ENCODE data around the gene MGMT.

MGMT gene

GRCh38 chr10:129522041-129522585 is 55.1 kb downstream of the MGMT start:
- DNase-seq = no peak

DNA sequence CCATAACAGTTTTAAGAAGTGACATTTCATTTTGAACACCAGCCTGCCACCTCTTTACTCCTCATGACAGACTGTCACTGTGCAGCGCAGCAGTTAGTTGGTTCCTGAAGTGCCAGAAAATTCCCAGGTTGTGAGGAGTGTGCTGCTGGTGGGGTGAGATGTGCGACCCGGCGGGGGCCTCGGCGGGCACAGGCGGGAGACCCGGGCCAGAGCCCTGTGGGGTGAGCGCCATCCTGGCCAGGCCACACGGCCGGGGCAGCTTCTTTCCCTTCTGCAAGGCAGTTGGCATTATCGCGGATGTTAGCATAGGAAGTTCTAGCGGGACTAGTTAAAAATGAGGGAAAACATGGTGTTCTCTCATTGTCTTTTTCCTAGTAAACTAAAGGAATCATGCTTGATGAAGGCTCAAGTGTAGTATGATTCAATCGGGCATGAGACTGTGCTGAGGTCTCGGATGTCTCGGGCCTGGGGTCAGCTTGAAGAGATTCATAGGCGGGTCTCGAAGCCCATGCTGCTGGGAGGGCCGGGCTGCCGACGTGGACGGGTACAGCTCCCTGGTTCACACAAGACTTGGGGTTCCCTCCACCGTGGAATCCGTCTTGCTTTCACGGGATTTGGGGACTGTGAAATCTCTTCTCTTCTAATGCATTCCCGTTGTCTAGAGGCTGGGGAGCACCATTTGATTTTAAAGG is 56.1 kb downstream of the MGMT start:
- DNase-seq = no peak

- no peak for DNase-seq
Measured at GRCh38 chr10:129523723-129524316, 56.8 kb downstream of the MGMT start.

DNA sequence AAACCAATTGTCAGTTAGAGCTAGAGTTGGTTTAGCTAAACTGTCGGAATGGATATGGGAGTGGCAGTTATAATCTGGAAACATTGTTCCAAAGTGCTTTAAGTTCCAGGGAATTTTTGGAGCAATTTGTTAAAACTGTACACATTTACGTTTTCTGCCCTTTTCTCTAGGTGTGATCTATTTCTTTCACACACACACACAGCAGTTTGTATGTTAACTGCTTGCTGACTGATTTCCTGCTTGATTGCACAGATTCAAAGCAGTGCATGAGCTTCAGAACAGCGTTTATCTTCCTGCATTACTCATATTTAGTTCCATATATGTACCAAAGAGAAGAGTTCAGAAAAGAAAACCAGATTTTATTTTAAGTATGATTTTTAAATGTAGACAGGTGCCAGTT is 57.9 kb downstream of the MGMT start:
- DNase-seq = no peak

DNA sequence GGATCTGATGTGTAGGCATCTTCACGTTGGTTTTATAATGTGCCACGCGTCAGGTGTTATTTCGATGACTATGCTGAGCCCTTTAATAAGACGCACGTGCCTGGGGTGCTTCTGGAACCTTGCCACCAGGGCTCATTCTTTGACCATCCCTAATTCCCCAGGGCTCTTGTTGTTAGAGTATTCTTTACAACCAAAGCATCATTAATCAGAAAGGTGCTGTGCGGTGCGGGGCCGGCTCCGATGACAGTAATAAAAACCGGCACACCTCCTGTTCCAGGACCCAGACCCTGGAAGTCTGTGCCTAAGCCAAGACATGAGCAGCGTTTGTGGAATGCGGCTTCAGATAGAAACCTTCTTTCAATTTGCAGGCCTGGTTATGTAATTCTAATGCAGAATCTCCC is 58.4 kb downstream of the MGMT start:
- no peak for DNase-seq

DNA sequence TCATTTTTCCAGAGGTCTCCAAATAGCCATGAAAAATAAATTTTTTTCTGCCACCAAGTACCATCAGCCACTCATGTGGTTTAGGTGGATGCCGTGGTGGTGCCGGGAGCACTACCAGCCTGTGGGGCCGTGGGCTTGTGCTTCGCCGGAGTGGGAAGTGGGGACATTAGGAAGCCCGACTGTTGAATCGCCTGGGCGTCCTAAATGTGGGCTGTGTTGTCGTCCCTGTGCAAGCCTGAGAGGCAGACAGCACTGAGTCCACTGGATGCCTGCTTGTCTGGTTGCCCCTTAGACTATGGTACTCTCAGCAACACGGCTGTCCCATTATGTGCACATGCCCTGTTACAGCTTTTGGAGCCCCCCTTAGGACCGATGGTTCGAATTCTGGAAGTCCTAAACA is 59.9 kb downstream of the MGMT start:
- DNase-seq = no peak

DNA sequence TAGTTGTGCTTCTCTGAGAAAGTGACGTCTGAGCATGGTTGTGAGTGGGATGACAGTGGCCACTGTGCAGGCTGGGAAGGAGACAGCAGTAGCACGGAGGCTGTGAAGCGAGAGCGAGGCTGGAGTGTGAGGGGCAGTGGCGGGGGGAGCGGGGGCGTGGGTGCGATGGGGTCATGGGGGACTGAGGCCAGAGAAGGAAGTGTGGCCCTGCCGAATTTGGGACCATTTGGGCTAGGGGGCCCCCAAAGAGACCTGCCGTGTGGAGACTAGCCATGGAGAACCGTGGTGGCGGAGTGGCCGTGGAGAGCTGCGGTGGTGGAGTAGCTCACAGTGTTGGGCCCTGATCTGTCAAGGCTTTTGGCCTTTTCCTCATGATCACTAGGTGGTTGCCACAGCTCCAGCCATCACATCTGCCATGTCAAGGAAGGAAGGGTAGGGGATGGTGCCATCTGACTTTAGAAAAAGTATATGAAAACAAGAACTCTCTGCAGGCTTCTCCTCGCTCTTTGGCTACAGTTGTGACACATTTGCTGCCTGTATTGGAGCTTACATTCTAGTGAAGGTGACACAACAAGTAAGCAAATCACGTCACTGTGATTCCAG is 61.4 kb downstream of the MGMT start:
- DNase-seq = no peak

DNA sequence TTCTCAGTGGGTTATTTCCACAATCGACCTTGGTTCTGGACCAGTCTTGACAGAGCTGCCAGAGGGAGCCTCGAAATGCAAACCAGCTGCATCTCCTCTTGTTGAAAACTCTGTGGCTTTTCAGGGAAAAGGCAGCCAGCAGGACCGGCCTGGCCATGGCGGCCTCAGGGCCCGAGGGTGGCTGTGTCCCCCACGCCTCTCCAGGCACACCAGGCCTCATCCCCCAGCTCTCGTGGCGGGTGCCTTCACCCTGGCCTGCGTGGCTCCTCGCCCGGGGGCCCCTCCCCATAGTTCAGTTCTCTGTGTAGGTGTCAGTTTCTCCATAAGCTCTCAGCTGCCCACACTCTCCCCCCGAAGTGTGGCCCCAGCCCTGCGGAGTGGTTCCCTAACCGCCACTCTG is 63.5 kb downstream of the MGMT start:
- DNase-seq = no peak

DNA sequence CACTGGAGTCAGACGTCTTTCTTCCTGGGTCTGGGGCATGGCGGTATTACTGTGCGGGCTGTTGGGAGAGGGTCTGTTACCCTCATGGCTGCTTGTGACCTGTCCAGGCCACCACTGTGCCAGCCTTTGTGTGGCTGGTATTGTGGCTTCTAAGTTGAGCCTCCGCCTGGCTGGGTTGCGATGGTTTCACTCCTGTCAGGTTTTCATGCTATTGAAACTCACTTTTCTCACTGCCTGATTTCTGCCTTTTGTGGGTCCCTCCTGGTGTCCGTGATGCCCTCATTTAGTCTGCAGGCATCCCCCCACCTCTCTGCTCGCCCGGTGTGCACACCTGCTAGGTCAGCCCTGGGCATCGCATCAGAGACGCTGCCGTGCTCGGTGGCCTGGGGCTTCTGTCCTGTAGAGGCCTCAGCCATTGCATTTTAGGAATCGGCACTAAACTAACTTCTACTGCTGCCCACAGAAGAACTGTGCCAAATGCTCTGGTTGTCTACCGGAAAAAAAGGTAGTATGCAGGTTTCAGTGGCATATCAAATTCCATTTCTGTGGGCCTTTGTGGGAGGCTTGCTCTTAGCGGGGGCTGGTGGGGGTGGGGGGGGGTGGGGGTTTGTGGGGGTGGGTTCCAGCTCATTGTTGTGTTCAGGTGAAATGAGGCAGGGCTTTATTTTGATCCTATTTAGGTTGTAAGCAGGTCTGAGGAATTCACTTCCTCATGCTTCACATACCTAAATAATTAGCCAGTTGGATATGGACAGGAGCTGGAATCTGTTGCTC is 64.3 kb downstream of the MGMT start:
- DNase-seq = no peak

DNA sequence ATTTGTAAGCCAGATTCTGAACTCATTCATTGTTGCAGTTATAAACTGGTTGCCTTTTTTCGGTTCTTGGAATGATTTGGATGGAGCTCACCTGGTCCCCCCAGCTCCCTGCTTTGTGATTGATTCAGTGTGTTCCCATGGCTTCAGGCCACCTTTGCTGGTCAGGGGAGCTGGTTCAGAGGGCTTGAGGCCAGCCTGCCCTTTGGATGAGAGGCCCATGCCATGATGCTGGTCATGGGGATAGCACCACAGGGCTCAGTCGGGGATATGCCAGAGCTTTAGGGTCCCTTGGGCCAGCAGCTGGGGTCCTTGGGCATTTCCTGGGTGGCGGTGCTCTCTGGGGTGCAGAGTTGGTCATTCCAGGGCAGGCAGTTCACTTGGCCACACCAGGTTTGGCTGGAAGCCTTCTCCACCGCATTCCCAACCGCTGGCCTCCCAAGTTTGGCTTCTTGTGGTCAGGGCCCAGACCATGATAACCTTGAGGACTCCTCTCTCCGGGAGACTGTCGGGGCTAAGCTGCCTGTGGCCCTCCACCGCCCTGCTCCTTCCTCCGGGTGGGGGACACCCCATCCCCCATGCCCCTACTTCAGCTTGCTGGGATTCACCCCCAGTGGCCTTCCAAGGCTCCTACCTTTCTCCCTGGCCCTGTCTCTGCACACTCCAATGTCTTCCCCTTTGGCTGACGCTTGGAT is 65.1 kb downstream of the MGMT start:
- no peak for DNase-seq

DNA sequence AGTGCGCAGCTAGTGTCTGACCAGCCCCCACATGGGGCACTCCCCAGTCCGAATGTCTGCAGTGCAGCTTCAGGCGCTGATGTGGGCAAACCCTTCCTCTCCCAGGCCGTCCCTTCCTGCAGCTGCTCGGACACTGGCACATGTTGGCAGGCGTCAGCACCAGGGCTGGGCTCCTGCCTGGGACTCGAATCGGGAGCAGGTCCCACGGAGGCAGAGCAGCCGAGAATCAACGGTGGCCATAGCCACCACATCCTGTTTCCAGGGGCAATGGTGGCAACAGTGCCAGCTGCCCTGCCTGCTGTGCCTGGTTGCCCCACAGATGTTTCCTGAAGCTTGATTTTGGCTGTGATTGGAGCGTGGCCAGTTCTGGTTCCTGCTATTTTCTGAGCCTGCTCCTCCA is 65.8 kb downstream of the MGMT start:
- no peak for DNase-seq

GRCh38 chr10:129533281-129533680 is 66.2 kb downstream of the MGMT start:
- DNase-seq = no peak

GRCh38 chr10:129534826-129535225 is 67.8 kb downstream of the MGMT start:
- no peak for DNase-seq

- DNase-seq = no peak
Measured at GRCh38 chr10:129536336-129536735, 69.3 kb downstream of the MGMT start.

GRCh38 chr10:129537151-129537550 is 70.1 kb downstream of the MGMT start:
- DNase-seq = no peak

GRCh38 chr10:129538236-129538635 is 71.2 kb downstream of the MGMT start:
- no peak for DNase-seq

GRCh38 chr10:129541200-129541599 is 74.2 kb downstream of the MGMT start:
- DNase-seq = no peak

DNA sequence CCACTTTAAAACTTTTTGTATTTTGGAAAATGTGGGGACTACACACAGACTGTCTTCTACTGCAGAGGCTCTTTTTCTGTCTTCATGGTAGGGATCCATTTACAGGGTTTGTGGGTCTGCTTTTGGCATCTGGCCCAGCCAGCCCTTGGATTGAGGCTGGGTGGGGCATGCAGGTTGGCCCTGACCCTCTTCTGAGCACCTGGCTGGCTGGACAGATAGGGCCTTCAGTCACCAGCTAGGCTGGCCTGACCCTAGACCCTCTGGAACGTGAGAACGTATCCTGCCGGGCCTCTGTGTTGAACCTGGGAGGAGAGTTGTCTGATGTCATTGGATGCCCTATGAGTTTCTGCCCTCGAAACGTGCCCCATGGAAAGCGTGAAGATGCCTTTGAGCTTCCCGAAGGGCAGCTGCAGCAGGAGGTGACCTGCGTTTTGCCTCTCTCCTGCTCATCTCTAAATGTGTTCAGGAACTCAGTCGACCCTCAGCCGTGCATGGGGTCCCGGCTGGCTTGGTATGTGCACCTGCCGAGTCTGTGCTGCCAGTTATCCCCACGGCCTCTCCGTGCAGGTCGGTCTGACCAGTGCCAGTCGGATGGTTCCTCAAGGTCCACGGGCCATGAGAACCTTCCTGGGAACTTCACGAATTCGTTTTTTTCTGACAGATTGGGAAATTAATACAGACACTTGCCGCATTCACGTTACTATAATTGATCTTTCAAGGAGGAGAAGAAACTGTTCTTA is 74.9 kb downstream of the MGMT start:
- DNase-seq = no peak

GRCh38 chr10:129542589-129542988 is 75.5 kb downstream of the MGMT start:
- no peak for DNase-seq

DNA sequence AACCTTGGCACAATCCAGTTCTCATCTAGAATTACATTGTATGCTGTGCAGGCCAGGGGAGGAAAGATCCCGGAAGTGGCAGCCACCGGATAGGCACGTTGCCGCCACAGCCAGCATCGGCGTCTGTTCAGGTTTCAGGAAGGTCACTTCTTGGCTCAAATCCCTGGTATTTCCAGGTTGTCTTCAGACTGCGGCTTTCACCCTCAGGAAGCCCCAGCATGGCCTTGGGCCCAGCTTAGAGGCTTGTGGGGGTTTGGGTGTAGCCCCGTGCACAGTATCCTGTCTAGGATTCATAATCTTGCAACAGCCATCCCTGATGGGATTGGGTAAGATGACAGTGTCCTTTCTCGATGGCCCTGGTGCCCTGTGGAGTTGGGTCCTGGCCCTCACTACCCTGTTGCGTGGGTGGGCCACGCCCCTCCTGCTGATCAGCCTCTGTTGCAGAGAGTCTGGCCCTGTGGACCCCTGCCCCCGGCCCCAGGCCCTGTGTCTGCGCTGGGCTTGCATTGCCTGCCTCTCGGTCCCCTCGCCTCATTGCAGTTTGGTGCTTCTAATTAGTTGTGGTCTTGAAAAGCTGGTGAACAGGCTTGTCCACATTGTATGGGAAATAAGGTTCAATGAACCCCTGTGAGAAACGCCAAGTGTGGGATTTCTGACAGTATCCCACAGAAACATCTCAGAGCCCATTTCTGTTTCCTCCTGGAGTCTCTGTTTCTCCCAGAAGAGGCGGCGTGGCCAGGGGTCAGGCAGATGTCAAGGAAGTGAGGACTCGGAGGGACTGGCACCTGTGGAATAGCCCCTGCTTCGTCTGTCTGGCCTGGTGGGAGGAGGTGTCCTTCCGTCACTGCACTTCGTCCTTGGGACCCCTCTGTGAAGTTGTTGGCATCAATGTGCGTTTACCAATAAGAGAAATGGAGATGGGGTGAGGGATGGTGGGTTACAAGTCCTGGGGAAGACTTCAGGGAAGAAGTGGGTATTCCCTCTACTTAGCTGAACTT is 77.5 kb downstream of the MGMT start:
- no peak for DNase-seq

DNA sequence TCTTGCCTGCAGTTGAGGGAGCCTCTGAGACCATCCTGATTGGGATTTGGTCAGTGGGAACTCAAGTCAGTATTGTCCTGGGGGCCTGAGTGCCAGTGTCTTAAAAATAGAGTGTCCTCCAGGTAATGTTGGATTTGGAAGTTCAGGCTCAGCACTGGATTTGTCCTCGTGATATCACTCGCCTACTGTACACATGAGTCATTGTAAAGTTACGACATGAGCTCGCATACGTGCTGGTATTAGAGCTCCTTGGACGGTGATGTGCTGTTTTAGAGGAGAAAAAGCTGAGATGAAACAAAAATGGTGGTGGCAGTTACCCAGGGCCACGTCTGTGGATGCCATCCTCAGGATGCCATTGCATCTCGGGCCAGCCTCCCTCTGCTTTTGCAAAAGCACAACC is 78.2 kb downstream of the MGMT start:
- DNase-seq = no peak

Data from NCI-H2081 (cell line).